ENCODE results near the gene RPLP2. TPM values are rescaled to one million over a fixed set of nuclear protein-coding genes. Genes with fewer than 3 reads are reported as not detected.

The RPLP2 gene
- total RNA-seq, 1 experiment from 2014 or later, result 3,468 TPM

DNA sequence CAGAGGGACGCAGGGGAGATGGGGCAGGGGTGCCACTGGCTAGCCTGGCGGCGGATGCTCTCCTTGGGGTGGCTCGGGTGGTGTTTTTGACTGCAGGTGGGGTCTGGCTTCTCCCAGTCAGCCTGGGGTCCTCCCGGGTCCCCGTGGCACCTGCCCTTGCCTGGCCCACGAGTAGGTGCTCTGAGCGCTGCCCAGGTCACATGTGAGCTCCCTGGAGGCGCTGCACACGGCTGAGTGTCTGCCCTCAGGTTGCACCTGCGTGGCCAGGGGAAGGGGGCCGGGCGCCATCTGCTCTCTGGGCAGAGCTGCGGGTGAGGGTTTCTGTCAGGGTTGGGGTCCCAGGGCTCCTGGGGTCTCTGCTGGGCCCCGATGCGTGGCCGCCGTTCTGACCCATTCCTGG is 38.1 kb downstream of the RPLP2 start:
- no peak for DNase-seq (ENCODE audit: low read depth, low spot score)
- TF ChIP-seq, protein P1, sequence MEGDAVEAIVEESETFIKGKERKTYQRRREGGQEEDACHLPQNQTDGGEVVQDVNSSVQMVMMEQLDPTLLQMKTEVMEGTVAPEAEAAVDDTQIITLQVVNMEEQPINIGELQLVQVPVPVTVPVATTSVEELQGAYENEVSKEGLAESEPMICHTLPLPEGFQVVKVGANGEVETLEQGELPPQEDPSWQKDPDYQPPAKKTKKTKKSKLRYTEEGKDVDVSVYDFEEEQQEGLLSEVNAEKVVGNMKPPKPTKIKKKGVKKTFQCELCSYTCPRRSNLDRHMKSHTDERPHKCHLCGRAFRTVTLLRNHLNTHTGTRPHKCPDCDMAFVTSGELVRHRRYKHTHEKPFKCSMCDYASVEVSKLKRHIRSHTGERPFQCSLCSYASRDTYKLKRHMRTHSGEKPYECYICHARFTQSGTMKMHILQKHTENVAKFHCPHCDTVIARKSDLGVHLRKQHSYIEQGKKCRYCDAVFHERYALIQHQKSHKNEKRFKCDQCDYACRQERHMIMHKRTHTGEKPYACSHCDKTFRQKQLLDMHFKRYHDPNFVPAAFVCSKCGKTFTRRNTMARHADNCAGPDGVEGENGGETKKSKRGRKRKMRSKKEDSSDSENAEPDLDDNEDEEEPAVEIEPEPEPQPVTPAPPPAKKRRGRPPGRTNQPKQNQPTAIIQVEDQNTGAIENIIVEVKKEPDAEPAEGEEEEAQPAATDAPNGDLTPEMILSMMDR (IDR thresholded peaks at IDR 0.05), result 0 out of 2 replicates have a peak, but pooled peaks have one; percentile 54
- TF ChIP-seq POLR2AphosphoS5 (IDR thresholded peaks at IDR 0.05; ENCODE audit: low read depth, low read length), result no peak
- Histone ChIP-seq H3K4me1 (ENCODE audit: control insufficient read depth, insufficient read depth, low read length) (peaks cover 68% of the 10 kb centered on the region), H3K27ac (ENCODE audit: low read length) (no peak overlapping the region; the same call in 1 of the 2 replicates), H3K36me3 (ENCODE audit: control insufficient read depth, insufficient read depth, low read length) (peaks cover 3% of the 10 kb centered on the region), H3K4me3 (ENCODE audit: low read depth in 2 of 2, low read length in 2 of 2) (no peak overlapping the region), H3K27me3 (ENCODE audit: control insufficient read depth, insufficient read depth, low read length) (no peaks in the 10 kb centered on the region), H3K9me3 (ENCODE audit: control insufficient read depth, insufficient read depth, low read depth, low read length) (no peaks in the 10 kb centered on the region)
- in situ Hi-C loops (cut with HindIII; ENCODE audit: low pct_unique_long_range_greater_than_20kb, low sequenced_read_pairs) (no loop called here), intact Hi-C loops (cut with micrococcal nuclease; ENCODE audit: unreplicated experiment) (no loop called here)
- BruUV-seq (replicated peaks), result no TSS peak
- CTCF ChIA-PET, result interaction anchor here (0.7 to 1.2 kb wide), 3 partner anchors 8 to 227 kb away, joined by 3 to 5 read pairs (median 3); partner anchors contain the start of gene MUC2
- no peak for ATAC-seq
- POLR2A ChIA-PET, result no interaction called here

DNA sequence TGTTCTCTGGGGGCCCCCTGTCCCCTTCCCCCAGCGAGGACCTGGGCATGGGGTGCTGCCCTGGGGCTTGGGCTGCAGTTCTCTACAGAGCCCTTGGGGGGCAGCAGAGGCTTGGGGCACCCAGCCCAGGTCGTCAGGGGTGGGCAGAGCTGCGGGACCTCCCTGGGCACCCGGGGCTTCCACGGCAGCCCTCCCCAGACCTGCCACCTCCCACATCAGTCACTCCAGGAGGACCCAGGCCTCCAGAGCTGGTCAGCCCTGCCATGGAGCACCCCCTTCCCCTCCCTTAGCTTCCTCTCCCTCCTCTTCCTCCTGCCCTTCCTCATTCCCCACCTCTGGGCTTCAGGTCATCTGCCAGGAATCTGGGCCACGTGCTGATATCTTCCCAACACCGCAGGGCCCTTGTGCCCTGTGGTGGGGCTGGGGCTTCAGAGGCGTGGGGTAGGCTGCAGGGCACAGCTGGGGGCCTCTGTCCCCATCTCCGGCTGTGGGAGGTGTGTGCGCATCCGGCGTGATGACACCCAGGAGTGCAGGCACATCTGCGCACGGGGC is 38.7 kb downstream of the RPLP2 start:
- ChIA-PET POLR2A (no interaction called here), CTCF (interaction anchor here (0.6 to 0.9 kb wide), 4 partner anchors 15 to 198 kb away, joined by 3 to 17 read pairs (median 3); partner anchors contain the start of gene CHID1)
- TF ChIP-seq, protein P1 (IDR thresholded peaks at IDR 0.05), result peak; percentile 99
- TF ChIP-seq SIN3A (IDR thresholded peaks at IDR 0.05; ENCODE audit: borderline replicate concordance, insufficient read depth, low read depth, low read length) (no peak), POLR2AphosphoS5 (IDR thresholded peaks at IDR 0.05; ENCODE audit: low read depth, low read length) (0 out of 2 replicates have a peak, but pooled peaks have one; percentile 32), TCF7L2 (IDR thresholded peaks at IDR 0.05; ENCODE audit: low read depth, low read length) (no peak)
- TF ChIP-seq, protein P2, sequence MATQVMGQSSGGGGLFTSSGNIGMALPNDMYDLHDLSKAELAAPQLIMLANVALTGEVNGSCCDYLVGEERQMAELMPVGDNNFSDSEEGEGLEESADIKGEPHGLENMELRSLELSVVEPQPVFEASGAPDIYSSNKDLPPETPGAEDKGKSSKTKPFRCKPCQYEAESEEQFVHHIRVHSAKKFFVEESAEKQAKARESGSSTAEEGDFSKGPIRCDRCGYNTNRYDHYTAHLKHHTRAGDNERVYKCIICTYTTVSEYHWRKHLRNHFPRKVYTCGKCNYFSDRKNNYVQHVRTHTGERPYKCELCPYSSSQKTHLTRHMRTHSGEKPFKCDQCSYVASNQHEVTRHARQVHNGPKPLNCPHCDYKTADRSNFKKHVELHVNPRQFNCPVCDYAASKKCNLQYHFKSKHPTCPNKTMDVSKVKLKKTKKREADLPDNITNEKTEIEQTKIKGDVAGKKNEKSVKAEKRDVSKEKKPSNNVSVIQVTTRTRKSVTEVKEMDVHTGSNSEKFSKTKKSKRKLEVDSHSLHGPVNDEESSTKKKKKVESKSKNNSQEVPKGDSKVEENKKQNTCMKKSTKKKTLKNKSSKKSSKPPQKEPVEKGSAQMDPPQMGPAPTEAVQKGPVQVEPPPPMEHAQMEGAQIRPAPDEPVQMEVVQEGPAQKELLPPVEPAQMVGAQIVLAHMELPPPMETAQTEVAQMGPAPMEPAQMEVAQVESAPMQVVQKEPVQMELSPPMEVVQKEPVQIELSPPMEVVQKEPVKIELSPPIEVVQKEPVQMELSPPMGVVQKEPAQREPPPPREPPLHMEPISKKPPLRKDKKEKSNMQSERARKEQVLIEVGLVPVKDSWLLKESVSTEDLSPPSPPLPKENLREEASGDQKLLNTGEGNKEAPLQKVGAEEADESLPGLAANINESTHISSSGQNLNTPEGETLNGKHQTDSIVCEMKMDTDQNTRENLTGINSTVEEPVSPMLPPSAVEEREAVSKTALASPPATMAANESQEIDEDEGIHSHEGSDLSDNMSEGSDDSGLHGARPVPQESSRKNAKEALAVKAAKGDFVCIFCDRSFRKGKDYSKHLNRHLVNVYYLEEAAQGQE (IDR thresholded peaks at IDR 0.05; ENCODE audit: insufficient read depth in 1 of 2, low read depth in 2 of 2, low read length in 1 of 2), result no peak
- H3K27ac ChIP-seq (ENCODE audit: low read length), result peak overlapping the region; percentile 21
- H3K36me3 ChIP-seq (ENCODE audit: control insufficient read depth, insufficient read depth, low read length), result peaks cover 3% of the 10 kb centered on the region; the same call in 1 of the 2 replicates
- no peak overlapping the region for H3K4me3 ChIP-seq (ENCODE audit: low read depth in 2 of 2, low read length in 2 of 2)
- BruUV-seq (replicated peaks), result no TSS peak
- in situ Hi-C loops (cut with HindIII; ENCODE audit: low pct_unique_long_range_greater_than_20kb, low sequenced_read_pairs) (no loop called here), intact Hi-C loops (cut with micrococcal nuclease; ENCODE audit: unreplicated experiment) (no loop called here)
- no peaks in the 10 kb centered on the region for H3K27me3 ChIP-seq (ENCODE audit: control insufficient read depth, insufficient read depth, low read length)
- ATAC-seq (no peak), DNase-seq (ENCODE audit: low read depth, low spot score) (no peak)
- no peaks in the 10 kb centered on the region for H3K9me3 ChIP-seq (ENCODE audit: control insufficient read depth, insufficient read depth, low read depth, low read length)
- H3K4me1 ChIP-seq (ENCODE audit: control insufficient read depth, insufficient read depth, low read length), result peaks cover 67% of the 10 kb centered on the region
